ENCODE results near the gene PABPN1.

DNA sequence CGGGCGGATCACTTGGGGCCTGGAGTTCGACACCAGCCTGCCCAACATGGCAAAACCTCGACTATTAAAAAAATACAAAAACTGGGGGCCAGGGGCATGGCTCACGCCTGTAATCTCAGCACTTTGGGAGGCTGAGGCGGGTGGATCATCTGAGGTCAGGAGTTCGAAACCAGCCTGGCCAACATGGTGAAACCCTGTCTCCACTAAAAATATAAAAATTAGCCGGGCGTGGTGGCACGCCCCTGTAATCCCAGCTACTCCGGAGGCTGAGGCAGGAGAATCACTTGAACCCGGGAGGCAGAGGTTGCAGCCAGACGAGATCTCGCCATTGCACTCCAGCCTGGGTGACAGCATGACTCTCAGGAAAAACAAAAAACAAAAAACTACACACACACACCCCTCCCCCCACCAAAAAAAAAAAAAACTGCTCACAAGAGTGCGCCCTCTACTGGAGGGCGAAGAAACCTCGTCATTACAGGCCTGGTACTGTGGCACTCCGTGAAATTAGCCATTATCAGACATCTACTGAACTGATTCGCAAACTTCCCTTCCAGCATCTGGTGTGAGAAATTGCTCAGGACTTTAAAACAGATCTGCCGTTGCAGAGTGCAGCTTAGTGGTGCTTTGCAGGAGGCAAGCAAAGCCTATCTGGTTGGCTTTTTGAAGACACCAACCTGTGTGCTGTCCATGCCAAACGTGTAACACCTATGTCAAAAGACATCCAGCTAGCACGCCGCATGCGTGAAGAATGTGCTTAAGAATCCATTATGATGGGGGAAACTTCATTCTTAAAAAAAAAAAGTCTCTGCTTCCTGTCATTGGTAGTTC lies 26.3 kb upstream of the PABPN1 start:
- TF ChIP-seq, protein P1, sequence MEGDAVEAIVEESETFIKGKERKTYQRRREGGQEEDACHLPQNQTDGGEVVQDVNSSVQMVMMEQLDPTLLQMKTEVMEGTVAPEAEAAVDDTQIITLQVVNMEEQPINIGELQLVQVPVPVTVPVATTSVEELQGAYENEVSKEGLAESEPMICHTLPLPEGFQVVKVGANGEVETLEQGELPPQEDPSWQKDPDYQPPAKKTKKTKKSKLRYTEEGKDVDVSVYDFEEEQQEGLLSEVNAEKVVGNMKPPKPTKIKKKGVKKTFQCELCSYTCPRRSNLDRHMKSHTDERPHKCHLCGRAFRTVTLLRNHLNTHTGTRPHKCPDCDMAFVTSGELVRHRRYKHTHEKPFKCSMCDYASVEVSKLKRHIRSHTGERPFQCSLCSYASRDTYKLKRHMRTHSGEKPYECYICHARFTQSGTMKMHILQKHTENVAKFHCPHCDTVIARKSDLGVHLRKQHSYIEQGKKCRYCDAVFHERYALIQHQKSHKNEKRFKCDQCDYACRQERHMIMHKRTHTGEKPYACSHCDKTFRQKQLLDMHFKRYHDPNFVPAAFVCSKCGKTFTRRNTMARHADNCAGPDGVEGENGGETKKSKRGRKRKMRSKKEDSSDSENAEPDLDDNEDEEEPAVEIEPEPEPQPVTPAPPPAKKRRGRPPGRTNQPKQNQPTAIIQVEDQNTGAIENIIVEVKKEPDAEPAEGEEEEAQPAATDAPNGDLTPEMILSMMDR (IDR thresholded peaks at IDR 0.05; ENCODE audit: low read depth, low read length, missing input control): peak; percentile 84
- TF ChIP-seq TAF1 (conservative IDR thresholded peaks at IDR 0.05) (no peak), EGR1 (IDR thresholded peaks at IDR 0.05; ENCODE audit: low read depth in 2 of 2) (no peak), SP1 (IDR thresholded peaks at IDR 0.05) (no peak), FOXA1 (IDR thresholded peaks at IDR 0.05) (no peak), RAD21 (IDR thresholded peaks at IDR 0.05) (peak; percentile 68 to 79), JUND (IDR thresholded peaks at IDR 0.05) (no peak), YY1 (IDR thresholded peaks at IDR 0.05) (no peak), NR2F2 (IDR thresholded peaks at IDR 0.05) (no peak)
- TF ChIP-seq, protein P2, sequence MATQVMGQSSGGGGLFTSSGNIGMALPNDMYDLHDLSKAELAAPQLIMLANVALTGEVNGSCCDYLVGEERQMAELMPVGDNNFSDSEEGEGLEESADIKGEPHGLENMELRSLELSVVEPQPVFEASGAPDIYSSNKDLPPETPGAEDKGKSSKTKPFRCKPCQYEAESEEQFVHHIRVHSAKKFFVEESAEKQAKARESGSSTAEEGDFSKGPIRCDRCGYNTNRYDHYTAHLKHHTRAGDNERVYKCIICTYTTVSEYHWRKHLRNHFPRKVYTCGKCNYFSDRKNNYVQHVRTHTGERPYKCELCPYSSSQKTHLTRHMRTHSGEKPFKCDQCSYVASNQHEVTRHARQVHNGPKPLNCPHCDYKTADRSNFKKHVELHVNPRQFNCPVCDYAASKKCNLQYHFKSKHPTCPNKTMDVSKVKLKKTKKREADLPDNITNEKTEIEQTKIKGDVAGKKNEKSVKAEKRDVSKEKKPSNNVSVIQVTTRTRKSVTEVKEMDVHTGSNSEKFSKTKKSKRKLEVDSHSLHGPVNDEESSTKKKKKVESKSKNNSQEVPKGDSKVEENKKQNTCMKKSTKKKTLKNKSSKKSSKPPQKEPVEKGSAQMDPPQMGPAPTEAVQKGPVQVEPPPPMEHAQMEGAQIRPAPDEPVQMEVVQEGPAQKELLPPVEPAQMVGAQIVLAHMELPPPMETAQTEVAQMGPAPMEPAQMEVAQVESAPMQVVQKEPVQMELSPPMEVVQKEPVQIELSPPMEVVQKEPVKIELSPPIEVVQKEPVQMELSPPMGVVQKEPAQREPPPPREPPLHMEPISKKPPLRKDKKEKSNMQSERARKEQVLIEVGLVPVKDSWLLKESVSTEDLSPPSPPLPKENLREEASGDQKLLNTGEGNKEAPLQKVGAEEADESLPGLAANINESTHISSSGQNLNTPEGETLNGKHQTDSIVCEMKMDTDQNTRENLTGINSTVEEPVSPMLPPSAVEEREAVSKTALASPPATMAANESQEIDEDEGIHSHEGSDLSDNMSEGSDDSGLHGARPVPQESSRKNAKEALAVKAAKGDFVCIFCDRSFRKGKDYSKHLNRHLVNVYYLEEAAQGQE (IDR thresholded peaks at IDR 0.05): no peak
- TF ChIP-seq, protein P3, sequence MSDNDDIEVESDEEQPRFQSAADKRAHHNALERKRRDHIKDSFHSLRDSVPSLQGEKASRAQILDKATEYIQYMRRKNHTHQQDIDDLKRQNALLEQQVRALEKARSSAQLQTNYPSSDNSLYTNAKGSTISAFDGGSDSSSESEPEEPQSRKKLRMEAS (IDR thresholded peaks at IDR 0.05): no peak
- TF ChIP-seq, protein P4, sequence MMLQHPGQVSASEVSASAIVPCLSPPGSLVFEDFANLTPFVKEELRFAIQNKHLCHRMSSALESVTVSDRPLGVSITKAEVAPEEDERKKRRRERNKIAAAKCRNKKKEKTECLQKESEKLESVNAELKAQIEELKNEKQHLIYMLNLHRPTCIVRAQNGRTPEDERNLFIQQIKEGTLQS (IDR thresholded peaks at IDR 0.05): no peak
